Islet precursor cell (in vitro differentiated cells): ENCODE data around the gene KAZN.
A peak's percentile ranks its signal among the peaks of the same experiment; 100 is the strongest.
"Not testable (repeated sequence)": the region's sequence is repeated elsewhere in the genome, so short reads cannot be mapped to it uniquely, and the experiment has no call there.

Source experiments
- DNase-seq: peaks from one replicate; pipeline ENCODE4 v3.0.0-alpha.2; 2018

KAZN gene

GRCh38 chr1:14598498-14599182 lies at the start of gene KAZN:
KAZN (plus strand) TSS chr1:14598685.
- peak; percentile 90 for DNase-seq

GRCh38 chr1:14549897-14550620 lies 48.4 kb upstream of the KAZN start:
- no peak for DNase-seq

GRCh38 chr1:14551386-14551785 lies 47.1 kb upstream of the KAZN start:
- DNase-seq: no peak

GRCh38 chr1:14552246-14552965 lies 46.1 kb upstream of the KAZN start:
- no peak for DNase-seq

- no peak for DNase-seq
These were observed 44.8 kb upstream of the KAZN start for GRCh38 chr1:14553711-14554110.

GRCh38 chr1:14555091-14555490 lies 43.4 kb upstream of the KAZN start:
- DNase-seq: no peak

GRCh38 chr1:14561014-14561693 lies 37.3 kb upstream of the KAZN start:
- DNase-seq: no peak

- no peak for DNase-seq
These were observed 33.4 kb upstream of the KAZN start for GRCh38 chr1:14565090-14565489.

- no peak for DNase-seq
These were observed 31.4 kb upstream of the KAZN start for GRCh38 chr1:14567056-14567455.

- DNase-seq: no peak
These were observed 30.6 kb upstream of the KAZN start for GRCh38 chr1:14567903-14568302.

- DNase-seq: no peak
These were observed 29.6 kb upstream of the KAZN start for GRCh38 chr1:14568716-14569355.

- no peak for DNase-seq
These were observed 28.0 kb upstream of the KAZN start for GRCh38 chr1:14570514-14570913.

- DNase-seq: no peak
These were observed 26.4 kb upstream of the KAZN start for GRCh38 chr1:14571810-14572767.

- DNase-seq: no peak
These were observed 25.6 kb upstream of the KAZN start for GRCh38 chr1:14572861-14573260.

- no peak for DNase-seq
These were observed 22.3 kb upstream of the KAZN start for GRCh38 chr1:14576155-14576554.

- DNase-seq: no peak
These were observed 21.2 kb upstream of the KAZN start for GRCh38 chr1:14577261-14577660.

- no peak for DNase-seq
These were observed 20.3 kb upstream of the KAZN start for GRCh38 chr1:14578156-14578555.

- not testable (repeated sequence) for DNase-seq
These were observed 18.2 kb upstream of the KAZN start for GRCh38 chr1:14580295-14580694.

GRCh38 chr1:14580986-14581385 lies 17.5 kb upstream of the KAZN start:
- DNase-seq: no peak

- no peak for DNase-seq
These were observed 14.7 kb upstream of the KAZN start for GRCh38 chr1:14583788-14584187.

GRCh38 chr1:14585728-14586127 lies 12.8 kb upstream of the KAZN start:
- no peak for DNase-seq
